HS-27A (cell line): Measurements from ENCODE around the gene SIX5.
A peak's percentile ranks its signal among the peaks of the same experiment; 100 is the strongest.
"Not testable (repeated sequence)": the region's sequence is repeated elsewhere in the genome, so short reads cannot be mapped to it uniquely, and the experiment has no call there.

ENCODE experiments used
- DNase-seq: peaks from one replicate; pipeline ENCODE4 v3.0.0-alpha.2; 2012; ENCODE audit warnings: low read depth, missing footprints

SIX5 gene

DNA sequence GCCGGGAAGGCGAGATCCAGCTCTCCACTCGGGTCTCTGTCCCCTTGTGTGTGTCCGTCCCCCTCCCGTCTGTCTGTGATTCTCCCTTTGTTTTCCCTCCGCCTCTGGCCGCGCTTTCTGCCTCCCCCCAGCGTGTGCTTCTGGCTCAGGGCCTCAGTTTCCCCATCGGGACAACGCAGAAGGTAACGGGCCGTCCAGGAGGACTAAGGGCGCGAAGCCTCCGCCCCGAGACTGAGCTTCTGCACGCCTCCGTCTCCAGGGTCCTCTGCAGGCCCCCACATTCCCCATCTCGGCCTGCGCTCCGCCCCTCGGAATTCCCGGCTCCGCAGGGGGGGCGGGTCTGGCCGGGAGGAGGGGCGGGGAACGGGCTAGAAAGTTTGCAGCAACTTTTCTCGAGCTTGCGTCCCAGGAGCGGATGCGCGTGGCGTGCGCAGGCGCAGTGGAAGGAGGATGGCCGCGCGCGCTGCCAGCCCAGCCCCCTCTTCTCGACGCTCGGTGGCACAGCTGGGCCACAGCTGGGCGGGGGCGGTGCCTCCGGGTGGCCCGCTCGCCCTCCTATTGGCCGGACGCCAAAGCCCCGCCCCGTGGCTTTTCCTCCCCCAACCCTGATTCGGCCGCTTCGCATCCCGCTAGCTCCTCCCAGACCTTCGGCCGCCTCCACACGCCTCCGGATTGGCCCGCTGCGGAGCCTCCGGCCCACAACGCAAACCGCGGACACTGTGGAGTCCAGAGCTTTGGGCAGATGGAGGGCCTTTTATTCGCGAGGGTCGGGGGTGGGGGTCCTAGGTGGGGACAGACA, at the start of gene SIX5:
Gene SIX5, minus strand, starts transcription at position 269 of the 799 bp plus-strand sequence. CDS start 408 bp downstream, outside the sequence.
- peak; percentile 95 for DNase-seq

GRCh38 chr19:45817725-45818301, 48.8 kb upstream of the SIX5 start:
- DNase-seq: no peak

DNA sequence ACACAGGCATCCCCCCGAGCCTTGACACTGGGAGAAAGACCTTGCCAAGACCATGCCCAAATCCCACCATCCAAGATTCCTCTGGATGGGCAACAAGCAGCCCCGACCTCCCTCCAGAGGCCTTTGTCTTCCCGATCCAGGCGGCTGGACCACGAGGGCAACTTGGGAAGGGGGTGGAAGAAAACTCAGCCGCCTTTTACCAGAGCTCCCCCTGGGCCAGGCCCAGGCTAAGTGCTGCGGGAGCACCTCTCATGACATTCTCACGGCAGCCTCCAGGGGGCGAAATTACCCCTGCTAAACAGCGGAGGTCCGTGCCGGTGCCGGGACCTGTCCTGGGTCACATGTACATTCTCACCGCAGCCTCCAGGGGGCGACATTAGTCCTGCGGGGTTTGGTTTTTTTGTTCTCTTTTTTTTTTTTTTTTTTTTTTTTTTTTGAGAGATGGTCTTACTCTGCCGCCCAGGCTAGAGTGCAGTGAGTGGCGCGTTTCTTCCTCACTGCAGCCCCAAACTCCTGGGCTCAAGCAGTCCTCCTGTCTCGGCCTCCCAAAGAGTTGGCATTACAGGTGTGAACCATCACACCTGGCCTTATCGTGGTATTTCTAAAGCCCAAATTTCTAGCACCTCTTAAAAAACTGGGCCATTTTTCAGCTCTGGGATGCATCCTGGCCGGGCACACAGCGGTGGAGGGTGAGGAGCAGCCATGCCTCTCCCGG, 48.1 kb upstream of the SIX5 start:
- peak; percentile 89 for DNase-seq

DNA sequence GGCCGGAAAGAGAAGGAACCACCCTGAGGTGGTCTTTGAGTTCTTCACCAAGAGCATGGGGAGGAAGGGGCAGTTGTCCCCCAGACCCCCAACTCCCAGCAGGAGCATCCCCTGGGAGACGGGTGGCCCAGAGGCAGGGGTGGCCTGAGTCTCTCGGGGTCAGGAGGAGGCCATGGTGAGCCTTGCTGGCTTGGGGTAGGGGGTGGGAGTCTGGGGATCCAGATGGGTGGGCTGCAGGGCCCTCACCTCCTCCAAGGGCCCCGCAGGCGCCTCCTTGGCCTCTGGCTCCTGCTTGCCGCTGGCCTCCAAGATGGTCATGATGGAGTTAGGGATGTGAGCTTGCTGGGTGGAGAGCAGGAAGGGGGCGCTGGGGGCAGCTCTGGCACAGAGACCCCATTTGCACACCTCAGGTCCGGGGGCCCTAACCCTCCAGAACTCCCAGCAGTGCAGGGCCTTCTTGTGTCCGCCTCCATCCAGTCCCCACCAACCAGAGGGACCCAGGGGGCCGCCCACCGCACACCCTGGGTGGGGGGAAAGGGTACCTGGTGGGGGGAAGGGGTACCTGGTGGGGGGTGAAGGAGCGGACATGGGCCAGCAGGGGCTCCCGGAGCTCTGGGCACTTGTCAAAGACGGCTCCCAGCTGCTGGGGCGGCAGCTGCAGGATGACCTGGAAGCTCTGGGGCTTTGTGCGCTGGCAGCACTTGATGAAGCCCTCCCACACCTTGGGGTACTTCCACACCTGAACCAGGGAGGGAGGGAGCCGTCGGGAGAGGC, 47.4 kb upstream of the SIX5 start:
- no peak for DNase-seq

DNA sequence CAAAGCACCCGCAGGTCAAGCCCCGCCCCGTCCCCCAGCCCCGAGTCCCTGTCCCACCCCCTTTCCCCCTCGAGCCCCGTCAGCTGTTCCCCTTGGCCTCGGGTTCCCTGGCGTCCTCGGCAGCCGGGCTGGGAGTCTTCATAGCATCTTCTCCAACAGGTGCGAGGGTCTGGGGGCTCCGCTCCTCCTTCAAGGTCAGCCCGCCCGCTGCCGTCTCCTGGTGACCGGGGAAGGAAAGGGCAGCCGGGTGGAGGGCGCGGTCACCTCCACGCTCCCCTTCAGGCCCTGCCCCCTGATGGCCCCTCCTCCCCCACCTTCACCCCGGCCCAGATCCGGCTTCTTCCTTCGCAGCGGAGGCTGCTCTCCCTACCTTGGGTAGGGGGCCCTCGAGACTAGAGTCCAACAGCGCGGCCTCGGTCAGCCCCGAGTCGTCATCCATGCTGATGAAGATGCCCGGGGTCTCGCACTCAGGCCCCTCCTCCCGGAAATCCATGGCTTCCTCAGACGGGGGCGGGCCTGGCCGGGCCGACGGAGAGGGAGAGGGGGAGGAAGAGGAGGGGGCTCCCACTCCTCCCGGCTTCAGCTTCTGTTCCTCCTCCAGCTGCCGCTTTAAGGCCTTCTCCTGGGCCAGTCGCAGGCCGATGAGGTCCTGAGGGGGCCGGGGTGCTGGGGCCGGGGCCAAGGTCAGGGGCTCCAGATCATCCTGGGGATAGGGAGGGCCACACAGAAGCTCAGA, 46.6 kb upstream of the SIX5 start:
- no peak for DNase-seq

DNA sequence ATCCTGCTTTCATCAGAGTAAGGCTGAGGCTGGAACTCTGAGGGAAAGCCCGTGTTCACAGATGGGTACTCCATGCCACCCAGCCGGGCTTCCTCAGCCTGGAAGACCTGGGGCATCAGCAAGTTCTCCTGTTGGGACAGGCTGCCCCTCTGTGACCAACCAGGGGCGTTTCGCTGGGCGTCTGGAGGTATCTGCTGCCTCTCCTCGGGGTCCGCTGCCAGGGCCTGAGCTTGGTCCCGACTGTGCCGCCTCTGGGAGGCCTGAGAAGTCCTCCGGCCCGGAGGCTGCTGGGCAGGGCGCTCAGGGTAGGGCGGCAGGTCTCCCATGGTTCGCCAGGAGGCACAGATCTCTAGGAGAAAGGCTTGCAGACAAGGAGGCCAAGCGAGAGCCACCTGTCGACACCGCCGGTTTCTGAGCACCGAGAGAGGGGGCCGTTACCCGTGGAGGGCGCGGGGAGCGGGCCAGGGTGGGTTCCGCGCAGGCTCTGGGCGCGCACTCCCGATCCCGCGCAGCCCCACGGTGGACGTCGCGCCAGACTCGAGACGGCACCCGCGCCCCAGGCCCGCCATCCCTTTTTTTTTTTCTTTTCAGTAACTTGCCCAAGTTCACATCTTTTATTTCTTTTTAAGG, 45.9 kb upstream of the SIX5 start, which contains the start of gene RSPH6A:
Gene RSPH6A, minus strand, starts transcription at position 458 of the 630 bp plus-strand sequence. Its CDS starts 132 bp downstream, at position 326.
- no peak for DNase-seq

DNA sequence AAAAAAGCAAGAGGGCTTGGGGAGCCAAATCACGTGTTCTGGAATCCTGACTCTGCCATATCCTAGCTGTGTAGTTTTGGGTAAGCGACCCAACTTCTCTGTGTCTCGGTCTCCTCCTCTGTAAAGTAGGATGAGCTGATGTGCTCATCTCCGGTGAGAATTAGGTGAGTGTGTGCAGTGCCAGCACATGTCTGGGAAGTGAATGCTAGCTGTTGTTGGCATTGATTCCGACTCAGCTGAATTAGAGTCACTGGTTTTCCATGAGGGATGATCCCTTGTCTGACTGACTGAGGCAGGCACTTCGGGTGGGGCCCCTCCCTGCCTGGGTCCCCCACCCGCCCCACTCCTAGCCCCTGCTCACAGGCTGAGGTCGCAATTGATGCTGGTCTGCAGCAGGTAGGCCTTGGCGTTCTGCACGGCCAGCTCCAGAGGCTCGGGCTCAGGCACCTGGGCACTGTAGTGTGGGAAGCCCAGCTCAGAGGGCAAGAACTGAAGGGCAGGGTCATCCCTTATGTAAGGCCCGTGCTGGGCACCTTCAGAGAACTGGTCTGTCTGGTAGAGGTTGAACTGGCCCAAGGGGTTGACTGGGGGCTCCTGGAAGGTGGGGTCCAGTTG, 45.2 kb upstream of the SIX5 start:
- no peak for DNase-seq

GRCh38 chr19:45812297-45812696, 43.2 kb upstream of the SIX5 start:
- no peak for DNase-seq

DNA sequence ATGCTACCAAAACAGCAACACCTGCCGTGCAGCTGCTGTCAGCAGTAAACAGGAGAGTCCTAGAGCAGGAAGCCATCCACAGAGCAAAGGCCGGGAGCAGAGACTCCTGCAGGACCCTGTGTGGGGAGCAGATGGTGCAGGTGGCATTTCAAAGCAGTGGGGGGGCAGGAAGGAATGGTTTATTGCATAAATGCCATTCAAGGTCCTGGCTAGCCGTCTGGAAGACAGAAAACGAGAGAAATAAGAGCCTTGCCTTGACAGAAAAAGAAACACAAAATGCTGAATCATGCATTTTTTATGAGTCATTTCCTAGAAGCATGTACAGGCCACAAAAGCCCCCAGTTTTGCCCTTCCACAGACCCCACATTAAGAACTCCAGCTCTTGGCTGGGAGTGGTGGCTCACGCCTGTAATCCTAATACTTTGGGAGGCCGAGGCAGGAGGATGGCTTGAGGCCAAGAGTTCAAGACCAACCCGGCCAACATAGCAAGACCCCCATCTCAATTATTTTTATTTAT, 40.6 kb upstream of the SIX5 start:
- DNase-seq: peak; percentile 39

DNA sequence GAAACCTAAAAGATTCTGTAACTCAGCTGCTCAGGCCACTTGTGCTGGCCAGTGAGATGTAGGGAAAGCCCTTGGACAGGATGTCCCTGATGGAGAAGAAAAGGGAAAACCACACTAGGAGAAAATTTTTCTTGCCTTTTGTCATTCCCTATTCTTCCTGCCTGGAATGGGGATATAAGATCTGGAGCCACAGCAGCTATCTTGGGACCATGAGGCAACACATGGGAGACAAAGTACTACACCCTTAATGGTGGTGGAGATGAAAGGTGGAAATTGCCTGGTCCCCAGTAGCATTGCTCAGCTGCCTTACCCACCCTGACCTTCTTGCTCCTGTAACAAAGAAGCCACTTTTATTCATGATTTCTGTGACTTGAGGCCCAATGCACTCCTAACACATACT, 36.7 kb upstream of the SIX5 start:
- no peak for DNase-seq

GRCh38 chr19:45804959-45805230, 35.8 kb upstream of the SIX5 start:
- DNase-seq: no peak

- no peak for DNase-seq
Measured at GRCh38 chr19:45804140-45804958, 35.3 kb upstream of the SIX5 start.

GRCh38 chr19:45801603-45802175, 32.6 kb upstream of the SIX5 start:
- DNase-seq: no peak

GRCh38 chr19:45800070-45800553, 31.1 kb upstream of the SIX5 start:
- no peak for DNase-seq

DNA sequence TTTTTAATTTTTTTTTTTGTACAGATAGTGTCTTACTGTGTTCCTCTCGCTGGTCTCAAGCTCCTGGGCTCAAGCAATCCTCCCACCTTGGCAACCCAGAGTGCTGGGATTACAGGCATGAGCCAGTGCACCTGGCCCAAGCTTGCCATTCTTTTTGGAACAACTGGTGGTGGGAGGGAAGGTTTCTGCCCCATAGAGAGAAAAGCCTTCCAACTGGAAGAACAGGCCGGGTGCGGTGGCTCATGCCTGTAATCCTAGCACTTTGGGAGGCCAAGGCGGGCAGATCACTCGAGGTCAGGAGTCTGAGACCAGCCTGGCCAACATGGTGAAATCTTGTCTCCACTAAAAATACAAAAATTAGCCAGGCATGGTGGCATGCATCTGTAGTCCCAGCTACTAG, 30.5 kb upstream of the SIX5 start:
- not testable (repeated sequence) for DNase-seq

DNA sequence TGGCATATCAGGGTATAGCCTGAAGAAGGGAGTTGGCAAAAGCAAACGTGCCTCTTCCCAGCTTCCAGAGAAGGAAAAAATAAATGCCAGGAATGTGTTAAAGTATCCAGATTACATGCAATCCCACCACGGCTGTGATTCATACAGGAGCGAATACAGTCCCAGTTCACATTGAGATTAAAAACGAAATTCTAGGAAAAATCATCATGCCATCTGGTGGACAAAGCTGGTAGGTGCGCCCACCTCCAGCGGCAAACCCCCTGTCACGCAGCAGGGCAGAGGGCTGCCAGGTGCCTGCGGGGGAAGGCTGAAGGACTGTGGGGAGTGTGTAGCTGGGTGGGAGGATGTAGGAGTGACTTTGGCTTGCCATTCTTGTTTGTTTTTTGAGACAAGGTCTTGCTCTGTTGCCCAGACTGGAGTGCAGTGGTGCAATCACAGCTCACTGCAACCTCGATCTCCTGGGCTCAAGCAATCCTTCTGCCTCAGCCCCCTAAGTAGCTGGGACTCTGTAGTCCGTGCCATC, 30.0 kb upstream of the SIX5 start:
- peak; percentile 74 for DNase-seq

DNA sequence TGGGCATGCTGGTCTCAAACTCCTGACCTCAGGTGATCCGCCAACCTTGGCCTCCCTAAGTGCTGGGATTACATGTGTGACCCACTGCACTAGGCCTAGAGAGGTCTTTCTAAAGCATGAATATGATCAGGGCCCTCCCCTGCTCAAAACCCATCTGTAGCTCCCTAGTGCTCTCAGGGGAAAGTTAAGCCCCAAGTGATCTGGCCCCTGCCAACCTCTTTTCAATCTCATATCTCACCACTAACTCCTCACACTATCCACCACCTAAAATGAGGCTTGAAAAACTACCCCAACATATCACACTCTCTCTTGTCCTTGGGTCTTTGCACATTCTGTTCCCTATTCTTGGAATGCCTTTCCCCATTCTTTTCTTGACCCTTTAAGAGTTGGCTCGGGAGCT, 25.6 kb upstream of the SIX5 start:
- no peak for DNase-seq

DNA sequence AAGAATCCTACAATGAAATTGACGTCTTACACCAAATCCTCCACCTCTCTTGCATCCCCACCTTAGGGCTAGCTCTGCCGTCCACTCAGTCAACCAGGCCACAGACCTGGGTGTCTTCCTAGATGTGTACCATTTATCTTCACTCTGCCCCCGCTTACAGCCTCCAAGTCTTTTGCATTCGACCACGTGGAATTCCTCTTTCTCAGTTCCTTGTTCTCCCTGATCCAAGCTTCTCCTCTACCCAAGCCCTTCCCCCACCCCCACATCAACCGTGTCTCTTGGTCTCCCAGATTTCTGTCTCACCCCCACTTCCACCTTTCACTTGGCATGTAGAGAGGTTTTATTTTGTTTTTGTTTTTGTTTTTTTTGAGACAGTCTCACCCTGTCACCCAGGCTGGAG, 24.8 kb upstream of the SIX5 start:
- no peak for DNase-seq

DNA sequence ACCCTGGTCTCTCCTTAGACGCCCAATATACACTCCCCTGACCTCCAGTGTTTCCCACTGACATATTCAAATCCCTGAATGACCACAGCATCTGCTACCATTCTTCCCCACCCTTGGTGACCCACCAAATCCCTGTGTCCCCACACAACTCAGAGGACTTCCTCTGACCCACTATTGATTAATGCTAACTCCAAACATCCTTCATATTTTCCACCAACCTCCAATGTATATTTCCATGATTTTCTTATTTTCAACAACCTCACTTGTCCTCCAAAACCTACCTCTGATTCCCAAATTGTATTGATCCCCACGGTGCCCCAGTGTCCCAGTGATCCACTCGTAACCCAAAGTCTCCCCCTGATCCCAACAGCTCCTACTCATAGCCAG, 24.1 kb upstream of the SIX5 start:
- no peak for DNase-seq
